HG03521 (cell line): ENCODE measurements around the gene FBL.
"Not testable (repeated sequence)": the region's sequence is repeated elsewhere in the genome, so short reads cannot be mapped to it uniquely, and the experiment has no call there.

Experiments used
- ATAC-seq: cut with Tn5 transposase; IDR thresholded peaks from one replicate; pipeline ENCODE4 v1.9.1; 2021; ENCODE audit warnings: mild to moderate bottlenecking, moderate library complexity; ENCODE audit not compliant: unreplicated experiment

The FBL gene

GRCh38 chr19:39825531-39826076, 20.6 kb downstream of the FBL start:
- ATAC-seq = no peak

- no peak for ATAC-seq
These were observed 21.1 kb downstream of the FBL start for GRCh38 chr19:39825093-39825463.

DNA sequence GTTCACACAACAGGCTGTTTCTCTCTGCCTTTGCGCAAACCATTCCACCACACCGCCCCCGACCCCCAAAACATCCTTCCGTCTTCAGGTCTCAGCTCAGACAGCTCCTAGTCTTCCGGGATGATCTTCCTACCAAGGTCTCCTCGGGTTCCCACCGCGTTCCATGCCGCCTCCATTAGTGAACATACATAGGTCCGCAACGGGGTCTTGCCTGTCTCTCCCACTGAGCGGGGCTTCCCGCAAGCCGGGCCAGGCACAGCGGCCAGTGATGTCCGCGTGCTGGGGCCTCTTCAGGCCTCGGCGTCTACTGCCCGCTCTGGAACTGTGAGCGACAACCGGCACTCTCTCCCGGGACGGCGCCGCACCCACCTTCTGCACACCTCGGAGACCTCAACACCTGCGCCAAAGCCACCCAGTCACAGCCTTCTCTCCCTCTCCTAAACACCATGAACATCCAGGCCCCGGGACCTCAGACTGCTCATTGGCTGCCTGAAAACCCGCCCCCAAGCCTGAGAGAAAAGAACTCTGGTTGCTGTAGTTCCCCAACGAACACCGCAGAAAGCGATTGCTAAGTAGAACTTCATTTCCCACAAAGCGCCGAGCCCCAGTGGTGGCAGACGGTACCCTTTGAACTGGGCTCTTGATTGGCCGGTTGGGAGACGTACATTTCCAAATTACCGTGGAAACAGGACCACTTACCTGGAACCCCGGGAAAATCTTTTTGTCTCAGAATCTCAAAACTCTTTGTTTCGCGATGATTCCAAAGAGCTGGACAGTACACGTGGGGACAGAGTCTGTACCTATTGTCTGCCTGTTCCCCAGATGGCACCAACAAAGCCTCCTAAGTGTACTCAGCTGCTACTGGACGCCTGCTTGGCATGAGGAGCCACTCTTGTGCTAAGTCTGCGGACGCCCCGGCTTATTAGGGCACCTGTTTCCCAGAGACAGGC, 21.8 kb downstream of the FBL start:
- ATAC-seq = peak; percentile 65

DNA sequence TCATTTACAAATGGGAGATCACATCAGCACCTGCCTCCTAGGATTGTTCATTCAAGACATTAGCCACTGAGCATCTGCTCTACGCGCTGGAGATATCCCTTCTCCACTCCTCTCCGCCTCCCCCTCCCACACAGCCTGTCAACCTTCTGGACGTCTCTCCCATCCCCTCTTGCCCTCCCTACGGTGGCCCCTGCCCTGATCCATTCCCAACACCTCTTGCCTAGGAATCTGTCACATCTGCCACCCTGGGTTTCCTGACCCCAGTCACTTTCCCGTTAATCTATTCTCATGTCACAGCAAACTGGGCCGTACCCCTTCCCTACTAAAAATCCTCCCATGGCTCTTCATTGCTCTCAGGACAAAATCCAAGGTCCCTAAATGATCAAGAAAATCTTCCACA, 22.5 kb downstream of the FBL start:
- ATAC-seq = no peak

- ATAC-seq = no peak
These were observed 25.5 kb downstream of the FBL start for GRCh38 chr19:39820696-39821095.

DNA sequence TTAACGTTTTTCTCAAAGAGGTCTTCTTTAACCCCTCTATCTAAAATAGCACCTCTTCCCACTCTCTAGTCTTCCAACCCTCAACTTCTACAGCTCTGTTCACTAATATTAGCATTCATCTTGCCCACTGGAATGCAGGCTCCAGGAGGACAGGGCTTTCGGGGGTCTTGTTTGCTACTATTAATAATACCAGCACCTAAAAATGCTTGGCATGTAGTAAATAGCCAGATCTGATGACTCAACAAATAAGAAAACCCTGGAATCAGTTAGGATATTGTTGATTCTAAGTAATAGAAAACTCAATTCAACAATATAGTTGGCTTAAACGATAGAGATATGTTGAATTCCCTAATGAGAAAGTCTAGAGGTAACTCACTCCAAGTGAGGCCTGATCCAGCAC, 26.4 kb downstream of the FBL start:
- ATAC-seq = no peak

DNA sequence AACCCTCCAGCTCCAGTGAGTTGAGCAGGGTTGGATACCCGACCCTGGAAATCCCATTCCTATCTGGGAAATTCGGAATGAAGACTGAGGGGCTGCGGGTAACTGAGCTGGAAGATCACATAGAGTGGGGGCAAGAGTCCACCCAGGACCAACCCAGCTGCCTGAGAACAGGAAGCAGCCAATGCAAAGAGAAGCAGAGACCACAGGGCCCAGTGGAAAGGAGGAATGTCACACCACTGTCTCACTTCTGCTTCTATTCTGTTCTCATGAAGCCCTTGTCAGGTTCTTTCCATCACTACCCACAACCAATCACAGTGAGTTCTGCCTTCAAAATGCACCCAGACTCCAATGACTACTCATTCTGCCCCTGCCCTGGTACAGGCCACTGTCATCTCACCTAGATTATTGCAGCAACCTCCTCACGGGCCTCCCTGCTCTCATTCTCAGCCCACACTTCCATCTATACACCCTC, 27.5 kb downstream of the FBL start:
- ATAC-seq = peak; percentile 64

DNA sequence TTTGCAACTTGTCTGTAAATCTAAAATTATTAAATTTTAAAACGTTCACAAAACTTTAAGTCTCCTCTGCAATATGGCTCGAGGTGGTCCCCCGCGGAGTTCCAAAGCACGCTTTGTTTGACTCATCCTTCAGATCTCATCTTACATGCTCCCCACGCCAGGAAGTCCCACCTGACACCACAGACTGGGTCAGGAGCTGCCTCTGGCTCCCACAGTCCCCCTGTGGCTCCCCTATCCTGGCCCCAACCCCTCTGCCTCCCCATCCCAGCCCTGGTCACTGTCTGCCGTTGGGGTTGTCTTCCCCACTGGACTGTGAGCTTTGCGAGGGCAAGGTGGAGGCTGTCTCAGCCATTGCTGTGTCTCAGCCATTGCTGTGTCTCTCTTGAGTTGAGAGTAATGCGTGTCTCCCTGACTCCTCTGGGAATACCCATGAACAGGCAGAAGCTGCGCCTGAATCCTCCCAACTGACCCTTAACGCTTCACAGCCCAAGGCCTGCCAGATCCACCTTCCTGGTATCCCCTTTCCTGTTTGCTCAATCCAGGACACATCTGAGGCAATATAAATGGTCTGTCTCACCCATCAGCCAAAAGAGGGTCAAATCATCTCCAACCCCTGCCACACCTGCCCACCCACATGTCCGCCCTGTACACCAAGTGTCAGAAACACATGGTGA, 28.2 kb downstream of the FBL start:
- ATAC-seq = no peak

DNA sequence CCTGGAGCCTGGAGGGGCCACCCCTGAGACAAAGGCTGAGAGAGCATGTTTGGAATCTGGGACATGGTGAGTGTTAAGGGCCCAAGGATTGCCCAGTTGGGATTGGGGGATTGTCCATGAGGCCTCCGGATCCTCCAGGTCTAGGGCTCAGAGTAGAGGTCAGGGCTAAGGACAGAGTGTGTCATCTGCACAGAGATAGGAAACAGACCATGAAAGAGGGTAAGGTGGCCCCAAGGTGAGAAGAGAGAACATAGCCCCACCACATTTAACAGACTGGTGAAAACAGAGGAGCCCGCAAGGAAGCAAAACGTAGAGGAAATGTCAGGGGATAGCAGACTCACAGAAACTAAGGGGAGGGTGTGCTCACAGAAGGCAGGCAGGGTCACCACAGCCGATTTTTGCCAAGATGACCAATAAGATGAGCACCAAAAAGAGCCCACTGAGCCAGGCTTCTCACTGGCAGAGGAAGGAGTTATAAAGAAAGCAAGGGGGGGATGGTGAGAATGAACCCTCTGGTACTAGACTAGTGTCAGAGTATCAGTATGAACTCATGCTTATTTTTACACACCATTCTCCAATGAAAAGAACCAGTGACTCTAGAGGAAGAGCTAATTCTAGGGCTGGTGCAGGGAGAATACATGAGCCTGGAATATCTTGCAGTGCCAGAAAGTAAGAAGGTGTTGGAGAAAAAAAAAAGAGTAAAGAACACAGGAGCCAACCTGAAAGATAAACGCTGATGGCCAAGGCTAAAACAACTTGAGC, 29.7 kb downstream of the FBL start:
- no peak for ATAC-seq

DNA sequence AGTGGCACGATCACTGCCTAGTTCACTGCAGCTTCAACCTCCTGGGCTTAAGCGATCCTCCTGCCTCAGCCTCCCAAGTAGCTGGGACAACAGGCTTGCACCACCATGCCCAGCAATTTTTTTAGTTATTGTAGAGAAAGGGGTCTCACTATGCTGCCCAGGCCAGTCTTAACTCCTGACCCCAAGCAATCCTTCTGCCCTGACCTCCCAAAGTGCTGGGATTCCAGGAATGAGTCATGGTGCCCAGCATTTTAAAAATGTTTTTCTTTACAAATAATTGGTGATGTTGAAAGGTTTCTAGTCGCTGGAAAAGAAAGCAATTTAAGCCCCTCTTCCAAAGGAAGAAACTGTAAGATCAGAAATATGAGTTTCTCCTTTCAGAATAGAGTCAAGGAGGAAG, 31.6 kb downstream of the FBL start:
- ATAC-seq = no peak

DNA sequence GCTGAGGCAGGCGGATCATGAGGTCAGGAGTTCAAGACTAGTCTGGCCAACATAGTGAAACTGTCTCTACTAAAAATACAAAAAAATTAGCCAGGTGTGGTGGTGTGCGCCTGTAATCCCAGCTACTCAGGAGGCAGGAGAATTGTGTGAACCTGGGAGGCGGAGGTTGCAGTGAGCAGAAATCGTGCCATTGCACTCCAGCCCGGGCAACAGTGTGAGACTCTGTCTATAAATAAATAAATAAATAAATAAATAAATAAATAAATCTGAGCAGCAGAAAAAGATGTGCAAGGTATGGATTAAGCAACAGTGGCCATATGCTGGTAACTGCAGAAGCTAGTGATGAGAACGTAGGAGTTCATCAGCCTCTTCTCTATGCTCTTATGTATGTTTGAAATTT, 32.1 kb downstream of the FBL start:
- not testable (repeated sequence) for ATAC-seq

DNA sequence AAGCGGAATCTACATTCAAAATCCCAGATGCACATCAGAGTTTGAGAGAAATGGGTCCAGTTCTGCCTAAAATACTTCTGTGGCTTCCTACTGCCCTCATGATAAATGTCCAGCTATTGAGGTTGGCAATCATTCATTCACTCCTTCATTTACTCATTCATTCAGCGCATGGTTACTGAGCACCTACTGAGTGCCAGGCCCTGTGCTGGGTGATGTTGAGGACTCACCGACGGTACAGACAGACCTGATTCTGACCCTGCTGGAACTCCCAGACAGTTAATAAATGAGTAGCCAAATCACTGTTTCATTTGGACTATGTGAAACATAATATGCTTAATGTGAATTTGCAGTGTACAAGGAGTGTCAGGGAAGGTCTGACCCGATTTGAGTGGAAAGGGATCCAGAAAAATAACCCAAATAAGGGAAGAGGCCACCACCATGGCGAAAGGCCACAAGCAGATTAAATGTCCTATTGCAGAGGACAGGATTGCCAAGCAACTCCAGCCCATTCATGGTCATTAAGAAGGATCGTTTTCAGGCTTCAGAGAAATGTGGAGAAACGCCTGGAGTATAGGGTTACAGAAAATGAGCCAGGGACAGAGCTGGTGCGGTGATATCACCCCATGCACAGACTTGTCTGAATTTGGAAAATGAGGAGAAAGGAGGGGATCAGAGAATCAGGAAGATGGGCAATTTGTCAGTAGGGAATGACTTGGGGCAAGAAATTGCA, 32.8 kb downstream of the FBL start:
- no peak for ATAC-seq

GRCh38 chr19:39811064-39811463, 35.1 kb downstream of the FBL start:
- no peak for ATAC-seq

GRCh38 chr19:39810424-39810823, 35.8 kb downstream of the FBL start:
- ATAC-seq = no peak

- ATAC-seq = no peak
These were observed 36.8 kb downstream of the FBL start for GRCh38 chr19:39809368-39809767.

DNA sequence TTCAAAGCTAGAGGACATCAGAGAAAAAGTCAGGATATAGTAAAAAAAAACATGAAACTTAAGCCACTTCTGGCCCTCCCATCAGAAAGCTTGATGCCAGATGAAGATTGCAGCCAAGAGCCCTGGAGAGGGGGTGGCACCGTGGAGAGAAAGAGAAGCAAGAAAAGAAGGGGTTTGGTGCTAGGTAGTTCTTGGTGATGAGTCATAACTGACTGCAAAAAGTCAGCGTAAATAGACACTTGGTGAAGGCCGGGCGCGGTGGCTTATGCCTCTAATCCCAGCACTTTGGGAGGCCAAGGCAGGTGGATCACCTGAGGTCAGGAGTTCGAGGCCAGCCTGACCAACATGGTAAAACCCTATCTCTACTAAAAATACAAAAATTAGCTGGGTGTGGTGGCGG, 37.5 kb downstream of the FBL start:
- not testable (repeated sequence) for ATAC-seq

GRCh38 chr19:39807846-39808364, 38.3 kb downstream of the FBL start:
- ATAC-seq = no peak

DNA sequence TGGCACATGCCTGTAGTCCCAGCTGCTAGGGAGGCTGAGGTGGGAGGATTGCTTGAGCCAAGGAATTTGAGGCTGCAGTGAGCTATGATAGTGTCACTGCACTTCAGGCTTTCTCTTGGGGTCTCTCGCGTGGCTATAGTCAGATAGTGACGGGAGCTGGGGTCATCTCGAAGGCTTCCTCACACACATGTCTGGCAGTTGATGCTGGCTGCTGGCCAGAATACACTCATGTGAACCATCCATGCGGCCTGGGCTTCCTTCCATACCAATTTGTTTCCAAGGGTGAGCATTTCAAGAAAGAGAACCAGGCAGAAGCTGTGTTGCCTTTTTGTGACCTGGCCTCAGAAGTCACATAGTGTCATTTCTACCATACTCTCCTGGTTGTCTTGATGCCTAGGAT, 41.1 kb downstream of the FBL start:
- ATAC-seq = no peak

DNA sequence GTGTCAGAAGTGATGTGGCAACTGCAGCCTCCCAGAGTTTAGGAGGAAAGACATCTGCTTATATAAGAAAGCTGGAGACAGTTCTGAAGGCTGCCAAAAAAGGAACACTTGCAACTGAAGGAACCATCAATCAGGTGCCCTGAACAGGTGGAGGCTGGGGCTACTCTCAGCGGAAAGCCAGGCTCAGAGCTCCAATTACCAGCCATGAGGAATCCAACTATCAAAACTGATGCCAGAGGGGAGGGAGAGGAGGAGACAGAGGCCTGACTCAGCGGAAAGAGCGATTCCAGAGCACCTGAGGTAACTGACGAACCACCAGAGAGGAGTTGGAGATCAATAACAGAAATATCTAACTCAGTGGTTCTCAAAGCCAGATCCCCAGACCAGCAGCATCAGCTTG, 43.2 kb downstream of the FBL start:
- ATAC-seq = no peak

- no peak for ATAC-seq
These were observed 49.1 kb downstream of the FBL start for GRCh38 chr19:39797083-39797482.
